ENCODE results near the gene CD44. TPM values are rescaled to one million over a fixed set of nuclear protein-coding genes. Genes with fewer than 3 reads are reported as not detected.

The CD44 gene
- total RNA-seq, 4 donors from 2014 or later = 92.7 to 627 (median 158) TPM

DNA sequence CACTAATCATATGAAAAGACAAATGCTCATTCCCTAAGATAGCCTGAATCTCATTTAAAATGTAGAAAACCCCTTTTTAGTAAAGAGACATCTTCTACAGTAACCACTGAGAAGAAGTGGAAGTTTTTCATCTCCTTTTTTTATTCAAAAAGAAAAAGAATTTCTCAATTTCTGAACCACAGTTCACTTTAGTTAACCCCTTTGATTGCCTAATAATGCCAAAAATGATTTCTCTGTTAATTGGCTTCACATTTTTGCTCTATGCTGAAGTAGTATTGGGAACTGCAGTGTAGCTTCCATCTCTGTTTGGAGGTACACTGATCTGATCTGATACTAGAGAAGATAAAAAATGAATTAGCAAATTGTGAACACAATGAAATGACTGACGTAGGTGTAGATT is 58.3 kb downstream of the CD44 start:
- TF ChIP-seq, protein P1, sequence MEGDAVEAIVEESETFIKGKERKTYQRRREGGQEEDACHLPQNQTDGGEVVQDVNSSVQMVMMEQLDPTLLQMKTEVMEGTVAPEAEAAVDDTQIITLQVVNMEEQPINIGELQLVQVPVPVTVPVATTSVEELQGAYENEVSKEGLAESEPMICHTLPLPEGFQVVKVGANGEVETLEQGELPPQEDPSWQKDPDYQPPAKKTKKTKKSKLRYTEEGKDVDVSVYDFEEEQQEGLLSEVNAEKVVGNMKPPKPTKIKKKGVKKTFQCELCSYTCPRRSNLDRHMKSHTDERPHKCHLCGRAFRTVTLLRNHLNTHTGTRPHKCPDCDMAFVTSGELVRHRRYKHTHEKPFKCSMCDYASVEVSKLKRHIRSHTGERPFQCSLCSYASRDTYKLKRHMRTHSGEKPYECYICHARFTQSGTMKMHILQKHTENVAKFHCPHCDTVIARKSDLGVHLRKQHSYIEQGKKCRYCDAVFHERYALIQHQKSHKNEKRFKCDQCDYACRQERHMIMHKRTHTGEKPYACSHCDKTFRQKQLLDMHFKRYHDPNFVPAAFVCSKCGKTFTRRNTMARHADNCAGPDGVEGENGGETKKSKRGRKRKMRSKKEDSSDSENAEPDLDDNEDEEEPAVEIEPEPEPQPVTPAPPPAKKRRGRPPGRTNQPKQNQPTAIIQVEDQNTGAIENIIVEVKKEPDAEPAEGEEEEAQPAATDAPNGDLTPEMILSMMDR (IDR thresholded peaks at IDR 0.05) = no peak
- no peak for ATAC-seq (ENCODE audit: low FRiP score)
- DNase-seq (ENCODE audit: low spot score) = no peak

DNA sequence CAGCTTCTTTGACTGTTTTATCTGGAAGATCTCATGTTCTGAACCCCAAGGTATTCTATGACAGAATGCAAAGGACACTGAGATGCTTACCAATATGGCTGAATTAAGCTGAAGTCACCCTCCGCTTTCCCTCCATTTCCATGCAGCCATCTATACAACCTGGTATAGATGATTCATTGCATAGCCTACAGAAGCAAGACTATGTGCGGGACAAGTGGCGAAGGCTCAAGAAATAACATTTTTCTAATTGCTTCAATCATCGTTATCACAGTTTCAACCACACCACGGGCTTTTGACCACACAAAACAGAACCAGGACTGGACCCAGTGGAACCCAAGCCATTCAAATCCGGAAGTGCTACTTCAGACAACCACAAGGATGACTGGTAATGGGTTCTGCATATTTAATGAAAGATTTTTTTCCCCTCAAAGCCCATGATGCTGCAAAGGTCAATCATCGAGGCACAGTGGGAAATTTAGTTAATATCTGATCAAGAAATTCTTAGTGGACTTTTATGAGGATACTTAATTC is 61.9 kb downstream of the CD44 start:
- TF ChIP-seq, protein P1 (IDR thresholded peaks at IDR 0.05) = no peak
- no peak for DNase-seq (ENCODE audit: low spot score)
- no peak for ATAC-seq (ENCODE audit: low FRiP score)

DNA sequence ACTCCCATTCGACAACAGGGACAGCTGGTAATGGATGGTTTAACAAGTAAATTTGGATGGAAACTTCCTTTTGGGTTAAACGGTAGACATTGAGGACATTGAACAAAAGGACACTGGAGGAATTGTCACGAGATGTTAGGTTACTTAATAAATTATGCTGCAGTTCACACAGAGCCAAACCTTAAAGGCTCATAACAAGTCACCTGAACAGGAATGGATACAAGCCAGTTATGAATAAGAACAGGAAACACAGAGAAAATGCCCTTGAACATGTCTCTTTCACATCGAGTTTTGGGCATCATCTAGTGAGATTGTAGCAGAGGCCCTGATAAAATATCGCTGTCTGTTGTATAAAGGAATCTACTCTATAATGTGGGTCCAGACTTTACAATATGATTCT is 65.6 kb downstream of the CD44 start:
- TF ChIP-seq, protein P1 (IDR thresholded peaks at IDR 0.05) = no peak
- no peak for DNase-seq (ENCODE audit: low spot score)
- no peak for ATAC-seq (ENCODE audit: low FRiP score)

DNA sequence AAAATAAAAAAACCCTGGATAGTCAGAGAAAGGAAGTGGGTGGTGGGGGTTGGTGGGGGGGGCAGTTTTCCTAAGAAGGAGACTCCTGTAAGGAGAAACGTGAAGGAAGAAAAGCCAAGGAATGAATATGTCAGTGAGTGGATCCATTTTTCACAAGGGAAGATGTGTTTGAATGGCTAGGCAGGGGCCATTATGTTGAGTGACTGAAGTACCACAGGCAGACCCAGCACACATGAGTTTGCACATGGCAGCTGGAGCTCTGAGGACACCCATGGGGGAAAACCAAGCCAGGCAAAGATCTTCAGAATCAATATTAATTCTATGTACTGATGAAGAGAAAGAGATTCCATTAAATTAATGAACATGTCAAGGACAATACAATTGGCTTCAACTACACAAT is 67.6 kb downstream of the CD44 start:
- TF ChIP-seq, protein P1 (IDR thresholded peaks at IDR 0.05) = no peak
- no peak for DNase-seq (ENCODE audit: low spot score)

DNA sequence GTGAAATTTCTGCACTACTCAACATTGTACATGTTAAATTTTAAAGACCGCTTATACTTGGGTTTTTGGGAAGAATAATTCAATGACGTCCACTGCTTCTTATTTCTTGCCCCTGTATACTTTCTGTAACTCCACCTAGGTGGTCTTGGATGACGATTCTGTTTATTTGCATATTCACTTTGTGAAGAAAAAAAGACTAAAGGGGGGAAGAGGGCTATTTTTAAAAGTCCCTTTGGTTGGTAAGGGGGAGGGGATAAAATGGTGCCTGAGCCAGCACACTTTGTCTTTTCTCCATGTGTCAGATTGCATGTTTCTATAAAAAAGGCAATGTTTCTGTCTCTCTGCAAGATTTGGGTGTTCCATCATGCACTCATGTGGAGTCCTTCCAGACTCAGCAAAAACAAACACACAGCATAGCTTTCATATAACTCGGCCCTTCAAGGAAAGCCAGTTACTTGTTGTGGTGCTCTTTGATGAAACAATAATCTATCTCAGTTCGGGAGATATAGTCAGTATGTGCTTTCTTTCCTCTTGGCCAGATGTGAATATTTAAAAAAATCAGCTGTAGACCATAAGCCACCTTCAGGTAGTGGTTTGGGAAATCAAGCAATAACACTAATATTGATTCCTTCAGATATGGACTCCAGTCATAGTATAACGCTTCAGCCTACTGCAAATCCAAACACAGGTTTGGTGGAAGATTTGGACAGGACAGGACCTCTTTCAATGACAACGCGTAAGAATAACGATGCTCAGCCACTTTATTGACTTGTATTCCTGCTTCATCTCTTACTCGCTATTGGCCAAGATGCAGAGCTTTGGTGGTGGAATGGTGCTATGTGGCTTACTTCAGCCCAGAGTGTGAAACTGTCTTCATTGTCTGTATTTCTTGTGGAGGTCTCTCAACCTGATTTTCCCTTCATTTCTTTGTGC is 68.8 kb downstream of the CD44 start:
- no peak for DNase-seq (ENCODE audit: low spot score)
- TF ChIP-seq, protein P1 (IDR thresholded peaks at IDR 0.05) = no peak
- ATAC-seq (ENCODE audit: low FRiP score) = no peak

More for the DNA sequence above, 67.6 kb downstream of the CD44 start:
- no peak for ATAC-seq (ENCODE audit: low FRiP score)

DNA sequence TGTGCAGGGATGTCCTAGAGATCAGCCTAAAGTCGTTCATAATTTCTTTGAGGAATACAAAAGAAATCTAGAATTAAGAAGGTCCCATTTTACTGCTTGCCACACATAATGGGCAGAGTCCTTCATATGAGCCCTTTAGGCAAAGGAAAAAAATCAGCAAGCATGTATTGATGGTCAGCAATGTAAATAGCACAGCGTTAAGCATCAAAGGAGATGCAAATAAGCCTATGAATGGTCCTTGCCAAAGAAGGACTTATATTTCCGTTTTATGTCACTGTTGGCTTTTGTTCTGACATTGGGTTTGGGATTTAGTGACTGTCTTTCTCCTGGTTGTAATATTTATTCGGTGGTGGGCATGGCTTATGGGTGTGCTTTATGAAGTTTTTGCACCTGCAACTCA is 69.8 kb downstream of the CD44 start:
- no peak for DNase-seq (ENCODE audit: low spot score)

More for the DNA sequence above, 69.8 kb downstream of the CD44 start:
- no peak for ATAC-seq (ENCODE audit: low FRiP score)
- TF ChIP-seq, protein P1 (IDR thresholded peaks at IDR 0.05) = no peak
